GM23338 (cell line): Measurements from ENCODE around the gene ASPHD2. TPM values are rescaled to one million over a fixed set of nuclear protein-coding genes. Genes with fewer than 3 reads are reported as not detected.

ENCODE experiments used
- ATAC-seq: fragments of 200-7000 bp; cut with Tn5 transposase; 3 replicates; pipeline ENCODE4 v1.9.1; 2020
- DNase-seq: peaks from one replicate; pipeline ENCODE4 v3.0.0-alpha.2; 2015; ENCODE audit warnings: low spot score
- H2AFZ ChIP-seq: fragments of 200-600 bp; sonication (generic); 2 replicates; pipeline ENCODE4 v1.8.0; 2016; ENCODE audit warnings: antibody characterized with exemption, mild to moderate bottlenecking, moderate library complexity
- H3F3A ChIP-seq: fragments of 200-600 bp; sonication (generic); replicated peaks from 2 replicates; pipeline ENCODE4 v1.8.0; 2017; ENCODE audit warnings: antibody characterized with exemption, mixed run types, low read depth
- H3K27ac ChIP-seq: fragments of 200-600 bp; sonication (generic); 2 replicates; pipeline ENCODE4 v1.6.1; 2016; ENCODE audit warnings: low read depth
- H3K27me3 ChIP-seq: fragments of 200-600 bp; sonication (generic); 2 replicates; pipeline ENCODE4 v1.8.0; 2016; ENCODE audit warnings: mild to moderate bottlenecking, mixed run types, moderate library complexity; ENCODE audit not compliant: insufficient read depth
- H3K36me3 ChIP-seq: fragments of 200-600 bp; sonication (generic); 2 replicates; pipeline ENCODE4 v1.8.0; 2016; ENCODE audit warnings: mild to moderate bottlenecking; ENCODE audit not compliant: insufficient read depth
- H3K4me1 ChIP-seq: fragments of 200-600 bp; sonication (generic); 2 replicates; pipeline ENCODE4 v1.8.0; 2016; ENCODE audit warnings: mild to moderate bottlenecking, moderate library complexity; ENCODE audit not compliant: insufficient read depth
- H3K4me2 ChIP-seq: fragments of 200-600 bp; sonication (generic); 2 replicates; pipeline ENCODE4 v1.7.1; 2017; ENCODE audit warnings: mixed run types
- H3K4me3 ChIP-seq: fragments of 200-600 bp; sonication (generic); 2 replicates; pipeline ENCODE4 v1.6.1; 2016; ENCODE audit warnings: mixed run types
- H3K79me2 ChIP-seq: fragments of 200-600 bp; sonication (generic); replicated peaks from 2 replicates; pipeline ENCODE4 v1.8.0; 2017; ENCODE audit warnings: mild to moderate bottlenecking; ENCODE audit not compliant: insufficient read depth
- H3K9me2 ChIP-seq: fragments of 200-600 bp; sonication (generic); 2 replicates; pipeline ENCODE4 v1.8.0; 2017; ENCODE audit not compliant: insufficient read depth
- H4K20me1 ChIP-seq: fragments of 200-600 bp; sonication (generic); replicated peaks from 2 replicates; pipeline ENCODE4 v1.8.0; 2017; ENCODE audit warnings: mild to moderate bottlenecking; ENCODE audit not compliant: insufficient read depth
- H3K27ac Mint-ChIP-seq: 2 replicates; pipeline ENCODE4 v1.8.0; 2020; ENCODE audit warnings: inconsistent platforms, mild to moderate bottlenecking, moderate library complexity, mixed read lengths
- H3K27me3 Mint-ChIP-seq: 3 replicates; pipeline ENCODE4 v1.8.0; 2022; ENCODE audit warnings: low read depth, mild to moderate bottlenecking, moderate library complexity, mixed read lengths, inconsistent platforms; ENCODE audit not compliant: insufficient read depth, poor library complexity
- H3K36me3 Mint-ChIP-seq: 3 replicates; pipeline ENCODE4 v1.8.0; 2021; ENCODE audit warnings: low read depth, mild to moderate bottlenecking, inconsistent platforms, moderate library complexity, mixed read lengths
- H3K4me1 Mint-ChIP-seq: 3 replicates; pipeline ENCODE4 v1.8.0; 2020; ENCODE audit warnings: mild to moderate bottlenecking, inconsistent platforms, mixed read lengths
- H3K4me3 Mint-ChIP-seq: 3 replicates; pipeline ENCODE4 v1.8.0; 2021; ENCODE audit warnings: moderate library complexity, mild to moderate bottlenecking, inconsistent platforms, mixed read lengths
- H3K9me3 Mint-ChIP-seq: 3 replicates; pipeline ENCODE4 v1.8.0; 2020; ENCODE audit warnings: moderate library complexity, mild to moderate bottlenecking, inconsistent platforms, mixed read lengths
- CREB1 ChIP-seq: fragments of 250-450 bp; sonication (Bioruptor Pico); IDR thresholded peaks from 2 replicates; pipeline ENCODE4 v1.5.0; 2020; ENCODE audit warnings: low read depth, mild to moderate bottlenecking, moderate library complexity
- EZH2 ChIP-seq: fragments of 200-600 bp; sonication (generic); IDR thresholded peaks from one replicate; pipeline ENCODE4 v1.8.0; 2017; ENCODE audit warnings: antibody characterized with exemption, mild to moderate bottlenecking, low read depth; ENCODE audit not compliant: unreplicated experiment
- EZH2phosphoT487 ChIP-seq: fragments of 200-600 bp; sonication (generic); IDR thresholded peaks from one replicate; pipeline ENCODE4 v1.8.1; 2018; ENCODE audit warnings: antibody characterized with exemption; ENCODE audit not compliant: unreplicated experiment
- JUNB ChIP-seq: IDR thresholded peaks from one replicate; pipeline ENCODE4 v1.6.1; 2016; ENCODE audit warnings: antibody characterized with exemption; ENCODE audit not compliant: unreplicated experiment
- POLR2AphosphoS5 ChIP-seq: IDR thresholded peaks from 2 replicates; pipeline ENCODE4 v1.6.1; 2016; ENCODE audit warnings: antibody characterized with exemption, low read depth
- STAT1 ChIP-seq: IDR thresholded peaks from one replicate; pipeline ENCODE4 v1.6.1; 2016; ENCODE audit warnings: antibody characterized with exemption; ENCODE audit not compliant: unreplicated experiment
- ZNF331 ChIP-seq: fragments of 250-450 bp; sonication (Bioruptor Pico); IDR thresholded peaks from 2 replicates; pipeline ENCODE4 v1.5.0; 2020; ENCODE audit warnings: low read depth, mild to moderate bottlenecking, moderate library complexity
- polyA plus RNA-seq: library from polyadenylated mRNA; unstranded; fragments of >200 nt; fragmentation: Nextera tagmentation; extraction: Ambion mirVana; gene quantifications from 2 replicates; pipeline ENCODE4 v1.2.1, GENCODE V29; 2016
- total RNA-seq: library from RNA; depleted of rRNA; stranded (reverse); fragments of >200 nt; shearing (Covaris generic); gene quantifications from 2 replicates; pipeline ENCODE4 v1.2.3, GENCODE V29; 2014
- TF ChIP-seq, protein P1 (sequence below), 2 experiments: fragments of 200-600 bp in 1 of 2; sonication (generic) in 1 of 2; conservative IDR thresholded peaks; 2 replicates each; pipeline versions ENCODE4 v1.5.1 to v1.6.1; 2016 to 2017; ENCODE audit warnings: antibody characterized with exemption in 2 of 2, low read depth in 2 of 2, mild to moderate bottlenecking in 2 of 2, moderate library complexity in 1 of 2
- TF ChIP-seq, protein P2 (sequence below): IDR thresholded peaks from one replicate; pipeline ENCODE4 v1.6.1; 2018; ENCODE audit warnings: antibody characterized with exemption; ENCODE audit not compliant: unreplicated experiment
- TF ChIP-seq, protein P3 (sequence below): IDR thresholded peaks from 2 replicates; pipeline ENCODE4 v1.6.1; 2016; ENCODE audit warnings: antibody characterized with exemption

Gene ASPHD2
- total and polyA plus RNA-seq, 2 experiments from 2014 or later = 6.0 to 9.3 TPM

DNA sequence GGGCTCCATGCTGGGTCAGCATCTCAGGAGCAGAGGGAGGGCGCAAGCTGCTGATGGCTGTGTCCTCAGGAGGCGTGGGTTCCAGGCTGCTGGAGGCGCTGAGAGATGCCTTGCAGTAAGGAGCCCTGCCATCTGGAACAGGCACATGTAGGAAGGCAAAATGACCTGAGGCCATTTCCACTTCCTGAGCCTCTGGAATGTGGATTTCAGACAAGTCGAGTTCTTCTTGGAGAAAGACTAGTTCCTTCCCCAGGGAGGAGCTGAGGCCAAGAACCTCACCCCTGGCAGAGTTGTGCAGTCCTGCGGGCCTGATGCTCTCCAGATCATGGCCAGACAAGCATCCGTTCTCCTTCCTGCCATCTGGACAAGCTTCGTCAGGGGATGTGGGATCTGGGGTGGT lies 35.3 kb downstream of the ASPHD2 start:
- H3K9me3 Mint-ChIP-seq = no peaks in the 10 kb centered on the region
- peaks cover 68% of the 10 kb centered on the region for H3K36me3 Mint-ChIP-seq
- ATAC-seq (no peak), DNase-seq (no peak)
- H3K36me3 ChIP-seq = peaks cover 28% of the 10 kb centered on the region
- H3K4me3 ChIP-seq = no peak overlapping the region
- no peak overlapping the region for H3K27ac Mint-ChIP-seq
- H3K79me2 ChIP-seq = peaks cover 15% of the 10 kb centered on the region; the same call in 1 of the 2 replicates
- TF ChIP-seq ZNF331 (CRISPR knock-in tag) = no peak
- TF ChIP-seq, protein P1, sequence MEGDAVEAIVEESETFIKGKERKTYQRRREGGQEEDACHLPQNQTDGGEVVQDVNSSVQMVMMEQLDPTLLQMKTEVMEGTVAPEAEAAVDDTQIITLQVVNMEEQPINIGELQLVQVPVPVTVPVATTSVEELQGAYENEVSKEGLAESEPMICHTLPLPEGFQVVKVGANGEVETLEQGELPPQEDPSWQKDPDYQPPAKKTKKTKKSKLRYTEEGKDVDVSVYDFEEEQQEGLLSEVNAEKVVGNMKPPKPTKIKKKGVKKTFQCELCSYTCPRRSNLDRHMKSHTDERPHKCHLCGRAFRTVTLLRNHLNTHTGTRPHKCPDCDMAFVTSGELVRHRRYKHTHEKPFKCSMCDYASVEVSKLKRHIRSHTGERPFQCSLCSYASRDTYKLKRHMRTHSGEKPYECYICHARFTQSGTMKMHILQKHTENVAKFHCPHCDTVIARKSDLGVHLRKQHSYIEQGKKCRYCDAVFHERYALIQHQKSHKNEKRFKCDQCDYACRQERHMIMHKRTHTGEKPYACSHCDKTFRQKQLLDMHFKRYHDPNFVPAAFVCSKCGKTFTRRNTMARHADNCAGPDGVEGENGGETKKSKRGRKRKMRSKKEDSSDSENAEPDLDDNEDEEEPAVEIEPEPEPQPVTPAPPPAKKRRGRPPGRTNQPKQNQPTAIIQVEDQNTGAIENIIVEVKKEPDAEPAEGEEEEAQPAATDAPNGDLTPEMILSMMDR (conservative IDR thresholded peaks at IDR 0.05; ENCODE audit: low read depth in 2 of 2) = no peak
- TF ChIP-seq EZH2 = no peak
- TF ChIP-seq POLR2AphosphoS5 = no peak
- TF ChIP-seq CREB1 (CRISPR knock-in tag) = no peak
- TF ChIP-seq JUNB = no peak
- TF ChIP-seq, protein P2, sequence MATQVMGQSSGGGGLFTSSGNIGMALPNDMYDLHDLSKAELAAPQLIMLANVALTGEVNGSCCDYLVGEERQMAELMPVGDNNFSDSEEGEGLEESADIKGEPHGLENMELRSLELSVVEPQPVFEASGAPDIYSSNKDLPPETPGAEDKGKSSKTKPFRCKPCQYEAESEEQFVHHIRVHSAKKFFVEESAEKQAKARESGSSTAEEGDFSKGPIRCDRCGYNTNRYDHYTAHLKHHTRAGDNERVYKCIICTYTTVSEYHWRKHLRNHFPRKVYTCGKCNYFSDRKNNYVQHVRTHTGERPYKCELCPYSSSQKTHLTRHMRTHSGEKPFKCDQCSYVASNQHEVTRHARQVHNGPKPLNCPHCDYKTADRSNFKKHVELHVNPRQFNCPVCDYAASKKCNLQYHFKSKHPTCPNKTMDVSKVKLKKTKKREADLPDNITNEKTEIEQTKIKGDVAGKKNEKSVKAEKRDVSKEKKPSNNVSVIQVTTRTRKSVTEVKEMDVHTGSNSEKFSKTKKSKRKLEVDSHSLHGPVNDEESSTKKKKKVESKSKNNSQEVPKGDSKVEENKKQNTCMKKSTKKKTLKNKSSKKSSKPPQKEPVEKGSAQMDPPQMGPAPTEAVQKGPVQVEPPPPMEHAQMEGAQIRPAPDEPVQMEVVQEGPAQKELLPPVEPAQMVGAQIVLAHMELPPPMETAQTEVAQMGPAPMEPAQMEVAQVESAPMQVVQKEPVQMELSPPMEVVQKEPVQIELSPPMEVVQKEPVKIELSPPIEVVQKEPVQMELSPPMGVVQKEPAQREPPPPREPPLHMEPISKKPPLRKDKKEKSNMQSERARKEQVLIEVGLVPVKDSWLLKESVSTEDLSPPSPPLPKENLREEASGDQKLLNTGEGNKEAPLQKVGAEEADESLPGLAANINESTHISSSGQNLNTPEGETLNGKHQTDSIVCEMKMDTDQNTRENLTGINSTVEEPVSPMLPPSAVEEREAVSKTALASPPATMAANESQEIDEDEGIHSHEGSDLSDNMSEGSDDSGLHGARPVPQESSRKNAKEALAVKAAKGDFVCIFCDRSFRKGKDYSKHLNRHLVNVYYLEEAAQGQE = no peak
- TF ChIP-seq STAT1 = no peak
- TF ChIP-seq, protein P3, sequence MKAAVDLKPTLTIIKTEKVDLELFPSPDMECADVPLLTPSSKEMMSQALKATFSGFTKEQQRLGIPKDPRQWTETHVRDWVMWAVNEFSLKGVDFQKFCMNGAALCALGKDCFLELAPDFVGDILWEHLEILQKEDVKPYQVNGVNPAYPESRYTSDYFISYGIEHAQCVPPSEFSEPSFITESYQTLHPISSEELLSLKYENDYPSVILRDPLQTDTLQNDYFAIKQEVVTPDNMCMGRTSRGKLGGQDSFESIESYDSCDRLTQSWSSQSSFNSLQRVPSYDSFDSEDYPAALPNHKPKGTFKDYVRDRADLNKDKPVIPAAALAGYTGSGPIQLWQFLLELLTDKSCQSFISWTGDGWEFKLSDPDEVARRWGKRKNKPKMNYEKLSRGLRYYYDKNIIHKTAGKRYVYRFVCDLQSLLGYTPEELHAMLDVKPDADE = no peak
- TF ChIP-seq EZH2phosphoT487 = no peak
- peaks cover 2% of the 10 kb centered on the region for H3K27me3 Mint-ChIP-seq
- H3K4me3 Mint-ChIP-seq = no peak overlapping the region
- H3K4me2 ChIP-seq = no peak overlapping the region
- peaks cover 6% of the 10 kb centered on the region; the same call in 2 of the 3 replicates for H3K4me1 Mint-ChIP-seq
- H3K27me3 ChIP-seq = no peaks in the 10 kb centered on the region
- no peaks in the 10 kb centered on the region for H3K9me2 ChIP-seq
- no peak overlapping the region for H3K27ac ChIP-seq
- H2AFZ ChIP-seq = no peak overlapping the region
- H3K4me1 ChIP-seq = no peaks in the 10 kb centered on the region
- H3F3A ChIP-seq = peaks cover 11% of the 10 kb centered on the region; the same call in 1 of the 2 replicates
- no peaks in the 10 kb centered on the region; the same call in none of the 2 replicates for H4K20me1 ChIP-seq
